Measurements from ENCODE around the gene GEMIN8. TPM values are rescaled to one million over a fixed set of nuclear protein-coding genes. Genes with fewer than 3 reads are reported as not detected.

The GEMIN8 gene
- total RNA-seq, 1 donor from 2014 or later, result 17.1 TPM

GRCh38 chrX:14006540-14006939 lies 23.2 kb downstream of the GEMIN8 start:
- intact Hi-C loops (cut with micrococcal nuclease), result no loop called here
- Mint-ChIP-seq H3K9me3 (no peaks in the 10 kb centered on the region), H3K4me1 (peaks cover 6% of the 10 kb centered on the region), H3K27me3 (no peaks in the 10 kb centered on the region), H3K27ac (no peak overlapping the region), H3K36me3 (ENCODE audit: low read depth) (peaks cover 20% of the 10 kb centered on the region), H3K4me3 (no peak overlapping the region)
- DNase-seq, result no peak

DNA sequence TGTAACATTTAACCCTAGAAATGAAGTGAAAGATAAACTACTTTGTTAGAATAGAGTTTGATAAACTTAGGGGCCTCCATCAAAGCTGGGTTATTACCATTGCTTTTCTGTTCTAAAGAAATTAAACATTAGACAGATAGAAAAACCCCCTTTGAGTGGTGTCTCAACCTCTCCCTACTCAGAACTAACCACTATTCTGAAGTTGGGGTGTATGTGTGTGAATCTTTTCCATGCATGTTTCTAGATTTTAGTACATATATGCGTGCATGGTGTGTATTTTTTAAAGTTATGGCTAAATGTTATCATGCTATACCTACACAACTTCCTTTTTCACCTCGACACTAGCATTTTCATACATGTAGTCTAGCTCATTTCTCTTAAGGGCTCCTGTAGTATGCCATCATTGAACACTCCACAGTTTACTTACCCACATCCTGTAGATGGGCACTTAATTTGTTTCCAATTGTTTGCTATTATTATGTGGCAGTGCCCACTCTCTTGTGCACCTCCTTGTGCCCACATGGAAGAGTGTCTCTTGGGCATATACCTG lies 25.7 kb downstream of the GEMIN8 start:
- Mint-ChIP-seq H3K27ac (no peak overlapping the region), H3K27me3 (no peaks in the 10 kb centered on the region), H3K36me3 (ENCODE audit: low read depth) (peaks cover 12% of the 10 kb centered on the region), H3K9me3 (no peaks in the 10 kb centered on the region), H3K4me3 (no peak overlapping the region), H3K4me1 (peaks cover 6% of the 10 kb centered on the region)
- intact Hi-C loops (cut with micrococcal nuclease), result no loop called here
- no peak for DNase-seq

- Mint-ChIP-seq H3K36me3 (ENCODE audit: low read depth) (peaks cover 8% of the 10 kb centered on the region), H3K27me3 (no peaks in the 10 kb centered on the region), H3K4me1 (peaks cover 6% of the 10 kb centered on the region), H3K4me3 (no peak overlapping the region), H3K27ac (no peak overlapping the region), H3K9me3 (no peaks in the 10 kb centered on the region)
- DNase-seq, result no peak
- intact Hi-C loops (cut with micrococcal nuclease), result no loop called here
Observed at GRCh38 chrX:14003028-14003427, 26.7 kb downstream of the GEMIN8 start.

GRCh38 chrX:13996650-13997049 lies 33.0 kb downstream of the GEMIN8 start:
- Mint-ChIP-seq H3K9me3 (no peaks in the 10 kb centered on the region), H3K4me1 (no peaks in the 10 kb centered on the region), H3K27me3 (no peaks in the 10 kb centered on the region), H3K4me3 (no peak overlapping the region), H3K27ac (no peak overlapping the region), H3K36me3 (ENCODE audit: low read depth) (no peaks in the 10 kb centered on the region)
- intact Hi-C loops (cut with micrococcal nuclease), result no loop called here
- no peak for DNase-seq

DNA sequence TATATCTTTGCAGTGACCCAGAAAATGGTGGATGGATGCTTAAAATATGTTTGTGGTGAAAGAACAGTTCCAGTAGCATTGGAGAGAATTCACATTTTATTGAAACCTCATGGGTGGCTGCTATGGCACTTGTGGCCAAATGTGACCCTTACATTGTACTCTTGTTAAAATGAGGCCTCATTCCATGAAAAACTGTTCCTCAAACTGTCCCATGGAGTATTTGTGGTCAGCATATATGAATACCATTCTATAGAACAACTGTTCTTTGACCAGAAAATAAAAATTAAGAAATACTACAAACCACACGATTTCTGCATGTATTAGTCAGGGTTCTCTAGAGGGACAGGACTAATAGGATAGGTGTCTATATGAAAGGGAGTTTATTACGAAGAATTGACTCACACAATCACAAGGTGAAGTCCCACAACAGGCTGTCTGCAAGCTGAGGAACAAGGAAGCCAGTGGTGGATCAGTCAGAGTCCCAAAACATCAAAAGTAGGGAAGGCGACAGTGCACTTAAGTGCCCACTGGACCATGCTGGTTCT lies 35.1 kb downstream of the GEMIN8 start:
- no peaks in the 10 kb centered on the region for H3K9me3 Mint-ChIP-seq
- H3K27me3 Mint-ChIP-seq, result no peaks in the 10 kb centered on the region
- no peaks in the 10 kb centered on the region for H3K36me3 Mint-ChIP-seq (ENCODE audit: low read depth)
- DNase-seq, result no peak
- H3K4me1 Mint-ChIP-seq, result no peaks in the 10 kb centered on the region
- H3K27ac Mint-ChIP-seq, result no peak overlapping the region
- H3K4me3 Mint-ChIP-seq, result no peak overlapping the region
- intact Hi-C loops (cut with micrococcal nuclease), result no loop called here

- Mint-ChIP-seq H3K27me3 (no peaks in the 10 kb centered on the region), H3K9me3 (no peaks in the 10 kb centered on the region), H3K4me3 (no peak overlapping the region), H3K4me1 (no peaks in the 10 kb centered on the region), H3K27ac (no peak overlapping the region), H3K36me3 (ENCODE audit: low read depth) (no peaks in the 10 kb centered on the region)
- no peak for DNase-seq
- intact Hi-C loops (cut with micrococcal nuclease), result no loop called here
Observed at GRCh38 chrX:13994104-13994503, 35.6 kb downstream of the GEMIN8 start.

- DNase-seq, result no peak
- H3K4me3 Mint-ChIP-seq, result no peak overlapping the region
- H3K9me3 Mint-ChIP-seq, result peaks cover 4% of the 10 kb centered on the region
- H3K4me1 Mint-ChIP-seq, result peaks cover 4% of the 10 kb centered on the region
- intact Hi-C loops (cut with micrococcal nuclease), result no loop called here
- no peaks in the 10 kb centered on the region for H3K36me3 Mint-ChIP-seq (ENCODE audit: low read depth)
- H3K27me3 Mint-ChIP-seq, result no peaks in the 10 kb centered on the region
- no peak overlapping the region for H3K27ac Mint-ChIP-seq
Observed at GRCh38 chrX:13990126-13990800, 39.4 kb downstream of the GEMIN8 start.

GRCh38 chrX:13985697-13986435 lies 43.8 kb downstream of the GEMIN8 start:
- DNase-seq, result no peak
- Mint-ChIP-seq H3K36me3 (ENCODE audit: low read depth) (no peaks in the 10 kb centered on the region), H3K27me3 (no peaks in the 10 kb centered on the region), H3K9me3 (peaks cover 4% of the 10 kb centered on the region), H3K27ac (no peak overlapping the region), H3K4me3 (no peak overlapping the region), H3K4me1 (peaks cover 4% of the 10 kb centered on the region)
- intact Hi-C loops (cut with micrococcal nuclease), result loop anchor here (5.0 kb wide), 1 partner anchor 41 kb away; the partner anchor contains the start of gene GEMIN8

DNA sequence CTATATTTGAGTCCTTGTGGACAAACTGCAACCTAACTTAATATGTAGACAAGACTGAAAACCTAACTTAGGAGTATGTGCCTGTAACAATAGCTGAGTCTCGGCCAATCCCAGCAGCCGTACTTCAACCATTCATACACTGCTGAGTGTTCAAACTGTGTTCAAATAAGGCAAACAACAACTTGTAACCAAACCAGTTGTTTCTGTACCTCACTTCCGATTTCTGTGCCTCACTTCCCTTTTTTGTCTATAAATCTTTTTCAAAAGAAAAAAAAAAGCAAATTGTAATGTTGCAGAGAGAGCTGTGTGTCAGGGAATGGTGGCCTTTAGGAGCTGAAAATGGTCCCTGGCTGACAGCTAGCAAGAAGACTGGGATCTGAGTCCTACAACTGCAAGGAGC lies 46.0 kb downstream of the GEMIN8 start:
- no peaks in the 10 kb centered on the region for H3K27me3 Mint-ChIP-seq
- peaks cover 4% of the 10 kb centered on the region for H3K9me3 Mint-ChIP-seq
- no peak overlapping the region for H3K4me3 Mint-ChIP-seq
- no peak overlapping the region for H3K27ac Mint-ChIP-seq
- no peaks in the 10 kb centered on the region for H3K36me3 Mint-ChIP-seq (ENCODE audit: low read depth)
- DNase-seq, result no peak
- peaks cover 4% of the 10 kb centered on the region for H3K4me1 Mint-ChIP-seq
- intact Hi-C loops (cut with micrococcal nuclease), result no loop called here

DNA sequence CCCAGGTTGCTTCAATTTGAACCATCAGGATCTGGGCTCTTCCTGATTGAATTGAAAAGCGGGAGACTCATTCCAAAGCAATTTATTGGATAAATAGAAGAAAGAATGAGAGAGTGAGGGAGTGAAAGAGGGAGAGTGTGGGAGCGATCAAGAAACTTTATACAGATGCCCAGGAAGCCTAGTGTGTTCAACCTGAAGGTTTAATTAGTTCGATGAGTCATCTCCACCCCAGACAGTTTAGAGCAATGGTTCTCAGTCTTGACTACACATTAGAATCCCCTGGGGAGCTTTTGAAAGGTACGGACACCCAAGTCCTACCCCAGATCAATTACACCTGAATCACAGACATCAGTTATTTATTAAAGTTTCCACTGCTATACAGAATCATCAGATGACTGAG lies 61.5 kb downstream of the GEMIN8 start:
- no peak overlapping the region for H3K4me3 Mint-ChIP-seq
- no peaks in the 10 kb centered on the region for H3K4me1 Mint-ChIP-seq
- no peaks in the 10 kb centered on the region for H3K27me3 Mint-ChIP-seq
- intact Hi-C loops (cut with micrococcal nuclease), result no loop called here
- no peak overlapping the region for H3K27ac Mint-ChIP-seq
- H3K36me3 Mint-ChIP-seq (ENCODE audit: low read depth), result no peaks in the 10 kb centered on the region
- no peaks in the 10 kb centered on the region for H3K9me3 Mint-ChIP-seq
- no peak for DNase-seq

GRCh38 chrX:13967636-13968035 lies 62.1 kb downstream of the GEMIN8 start:
- no peaks in the 10 kb centered on the region for H3K4me1 Mint-ChIP-seq
- DNase-seq, result no peak
- H3K36me3 Mint-ChIP-seq (ENCODE audit: low read depth), result no peaks in the 10 kb centered on the region
- H3K4me3 Mint-ChIP-seq, result no peak overlapping the region
- intact Hi-C loops (cut with micrococcal nuclease), result no loop called here
- H3K27ac Mint-ChIP-seq, result no peak overlapping the region
- no peaks in the 10 kb centered on the region for H3K27me3 Mint-ChIP-seq
- H3K9me3 Mint-ChIP-seq, result no peaks in the 10 kb centered on the region

DNA sequence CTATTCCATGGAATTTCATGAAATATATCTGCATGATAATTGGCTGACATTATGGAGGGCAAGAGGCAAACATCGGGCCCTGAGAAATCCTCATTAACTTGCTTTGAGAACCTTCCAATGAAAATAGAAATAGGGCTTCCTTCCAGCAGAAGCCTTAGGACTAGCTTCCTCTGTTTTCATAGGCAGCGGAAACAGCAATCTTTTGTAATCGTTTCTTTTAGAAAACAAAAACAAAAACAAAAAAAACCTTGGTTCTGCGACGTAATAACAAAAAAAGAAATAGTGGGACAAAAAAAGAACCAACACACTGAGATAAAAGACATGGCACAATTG lies 62.9 kb downstream of the GEMIN8 start:
- H3K27me3 Mint-ChIP-seq, result no peaks in the 10 kb centered on the region
- no peaks in the 10 kb centered on the region for H3K4me1 Mint-ChIP-seq
- no peak overlapping the region for H3K4me3 Mint-ChIP-seq
- no peaks in the 10 kb centered on the region for H3K36me3 Mint-ChIP-seq (ENCODE audit: low read depth)
- DNase-seq, result no peak
- no peaks in the 10 kb centered on the region for H3K9me3 Mint-ChIP-seq
- no peak overlapping the region for H3K27ac Mint-ChIP-seq
- intact Hi-C loops (cut with micrococcal nuclease), result no loop called here

DNA sequence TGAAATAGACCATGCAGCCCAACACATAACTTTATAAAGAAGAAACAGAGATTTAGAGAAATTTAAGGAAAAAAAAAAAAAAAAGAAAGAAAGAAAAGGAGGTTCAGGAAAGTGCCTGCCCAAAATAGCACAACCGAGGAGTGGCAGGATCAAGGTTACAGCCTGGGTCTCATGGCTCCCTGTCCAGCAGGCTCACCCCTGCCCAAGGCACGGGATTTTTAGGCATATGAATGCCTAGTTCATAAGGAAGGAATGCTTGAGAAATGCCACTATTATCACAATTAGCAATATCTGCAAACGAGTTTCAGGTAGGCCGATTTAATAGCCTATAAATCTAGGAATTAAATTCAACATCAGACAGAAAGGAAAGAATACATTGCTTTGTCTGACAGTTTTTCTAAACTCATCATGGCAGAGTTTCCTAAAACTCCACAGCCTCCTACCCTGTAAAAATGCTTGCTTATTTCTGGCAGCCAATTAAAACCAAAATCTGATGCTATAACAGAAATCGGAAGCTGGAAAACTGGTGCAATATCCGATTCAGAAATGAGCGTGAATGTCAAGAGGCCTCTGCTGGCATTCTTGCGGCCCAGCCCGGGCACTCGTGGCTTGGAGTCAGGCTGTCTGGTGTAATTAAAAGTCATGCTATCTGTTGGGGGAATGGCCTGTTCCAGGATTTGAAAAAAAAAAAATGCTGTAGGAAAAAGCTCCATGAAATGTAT lies 63.5 kb downstream of the GEMIN8 start:
- intact Hi-C loops (cut with micrococcal nuclease), result no loop called here
- no peaks in the 10 kb centered on the region for H3K36me3 Mint-ChIP-seq (ENCODE audit: low read depth)
- no peak overlapping the region for H3K4me3 Mint-ChIP-seq
- H3K27ac Mint-ChIP-seq, result no peak overlapping the region
- DNase-seq, result no peak
- no peaks in the 10 kb centered on the region for H3K9me3 Mint-ChIP-seq
- H3K27me3 Mint-ChIP-seq, result no peaks in the 10 kb centered on the region
- H3K4me1 Mint-ChIP-seq, result no peaks in the 10 kb centered on the region

- no peaks in the 10 kb centered on the region for H3K36me3 Mint-ChIP-seq (ENCODE audit: low read depth)
- no peaks in the 10 kb centered on the region for H3K4me1 Mint-ChIP-seq
- H3K4me3 Mint-ChIP-seq, result no peak overlapping the region
- intact Hi-C loops (cut with micrococcal nuclease), result no loop called here
- no peak for DNase-seq
- H3K27me3 Mint-ChIP-seq, result no peaks in the 10 kb centered on the region
- H3K9me3 Mint-ChIP-seq, result no peaks in the 10 kb centered on the region
- H3K27ac Mint-ChIP-seq, result no peak overlapping the region
Observed at GRCh38 chrX:13965531-13965930, 64.2 kb downstream of the GEMIN8 start.
